Peyer's patch (tissue), 4 donors: ENCODE data around the gene TMEM31.

Source experiments
- CTCF ChIP-seq, 6 experiments: fragments of 450-650 bp in 4 of 6; fragments of 200-600 bp in 2 of 6; sonication (generic) in 1 of 6; IDR thresholded peaks; one replicate each; pipeline ENCODE4 v1.5.1; 2017 to 2019; ENCODE audit warnings: antibody characterized with exemption in 6 of 6, mild to moderate bottlenecking in 3 of 6, moderate library complexity in 1 of 6
- POLR2A ChIP-seq, 2 donors: fragments of 450-650 bp; IDR thresholded peaks; one replicate each; pipeline ENCODE4 v1.5.1; 2017; ENCODE audit warnings: antibody characterized with exemption in 2 of 2, mild to moderate bottlenecking in 2 of 2, moderate library complexity in 2 of 2

DNA sequence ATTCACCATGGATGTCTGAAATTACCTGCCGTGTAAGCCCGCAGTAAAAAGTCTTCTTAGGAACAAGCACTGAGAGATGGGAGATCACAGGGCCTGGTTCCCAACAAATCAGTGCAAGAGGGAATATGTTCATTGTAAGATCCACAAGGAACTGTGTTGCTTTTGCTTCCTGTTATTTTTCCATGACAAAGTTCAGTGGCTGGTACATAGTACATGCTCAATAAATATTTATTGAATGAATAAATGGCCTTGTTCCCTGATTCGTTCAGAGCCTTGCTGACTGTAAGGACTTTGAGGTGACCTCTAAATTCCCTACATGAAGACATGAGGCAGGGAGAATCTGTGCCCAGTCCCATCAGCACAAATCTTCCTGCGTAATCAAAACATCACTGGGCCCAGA, 7.4 kb downstream of the TMEM31 start:
- TF ChIP-seq CTCF (IDR thresholded peaks at IDR 0.05) (no peak), POLR2A (IDR thresholded peaks at IDR 0.05) (peak in 1 of 2 donors; percentile 10)
